ENCODE results near the gene GFPT2.

GFPT2 gene

DNA sequence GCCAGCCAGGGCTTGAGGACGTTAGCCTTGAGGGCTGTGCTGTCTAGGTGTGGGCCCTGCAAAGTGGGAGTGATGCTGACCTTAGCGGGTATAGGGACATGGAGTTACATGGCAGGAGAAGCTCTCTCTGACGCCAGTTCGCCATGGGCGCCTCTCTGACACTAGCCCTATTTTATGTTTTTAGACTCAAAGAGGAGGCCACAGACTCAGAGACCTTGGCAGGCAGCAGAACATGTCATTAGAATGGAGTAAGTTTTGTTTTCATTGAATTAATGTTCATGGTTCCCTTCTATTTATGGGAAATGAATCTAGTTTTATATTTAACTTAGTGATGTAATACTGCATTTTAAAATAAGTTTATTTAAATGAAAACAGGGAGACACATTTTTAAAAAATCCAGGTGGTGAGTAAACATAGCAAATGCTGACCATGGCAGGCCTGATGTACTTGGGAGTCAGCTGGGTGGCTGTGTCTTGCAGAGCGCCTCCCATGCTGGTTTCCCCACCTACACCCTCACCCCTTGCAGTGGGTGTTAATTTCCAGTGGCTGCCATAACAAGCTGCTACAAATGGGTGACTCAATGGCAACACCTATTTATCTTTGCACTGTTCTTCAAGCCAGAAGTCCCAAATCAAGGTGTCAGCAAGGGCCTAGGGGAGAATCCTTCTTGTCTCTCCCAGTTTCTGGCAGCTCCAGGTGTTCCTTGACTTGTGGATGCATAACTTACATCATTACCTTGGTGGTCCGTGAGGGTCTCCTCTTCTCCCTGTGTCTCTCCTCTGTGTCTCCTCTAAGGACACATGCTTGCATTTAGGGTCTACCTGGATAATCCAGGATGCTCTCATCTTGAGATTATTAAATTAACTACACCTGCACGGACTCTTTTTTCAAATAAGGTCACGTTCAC is 25.6 kb upstream of the GFPT2 start:
- DNase-seq, result no peak

- no peak for DNase-seq
Measured at GRCh38 chr5:180377556-180378197, 24.5 kb upstream of the GFPT2 start.

DNA sequence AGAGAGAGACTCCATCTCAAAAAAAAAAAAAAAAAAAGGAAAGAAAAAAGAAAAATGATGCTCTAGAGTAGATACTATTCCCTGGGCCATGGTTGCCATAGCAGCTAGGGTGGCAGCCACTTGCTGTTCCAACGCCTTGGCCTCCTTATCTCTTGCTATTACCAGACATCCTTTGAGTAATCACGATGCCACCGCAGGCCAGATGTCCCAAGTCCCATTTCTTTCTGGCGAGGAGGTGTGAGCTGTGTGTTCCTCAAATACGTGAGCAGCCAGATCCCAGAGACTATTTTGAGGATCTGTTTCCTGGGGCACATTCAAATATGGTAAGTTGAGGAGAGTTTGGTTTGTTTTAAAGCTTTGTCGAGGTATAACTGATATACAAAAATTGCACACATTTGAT is 23.4 kb upstream of the GFPT2 start:
- DNase-seq, result no peak

GRCh38 chr5:180375955-180376354 is 22.8 kb upstream of the GFPT2 start:
- no peak for DNase-seq

- no peak for DNase-seq
Measured at GRCh38 chr5:180375291-180375690, 22.2 kb upstream of the GFPT2 start.

DNA sequence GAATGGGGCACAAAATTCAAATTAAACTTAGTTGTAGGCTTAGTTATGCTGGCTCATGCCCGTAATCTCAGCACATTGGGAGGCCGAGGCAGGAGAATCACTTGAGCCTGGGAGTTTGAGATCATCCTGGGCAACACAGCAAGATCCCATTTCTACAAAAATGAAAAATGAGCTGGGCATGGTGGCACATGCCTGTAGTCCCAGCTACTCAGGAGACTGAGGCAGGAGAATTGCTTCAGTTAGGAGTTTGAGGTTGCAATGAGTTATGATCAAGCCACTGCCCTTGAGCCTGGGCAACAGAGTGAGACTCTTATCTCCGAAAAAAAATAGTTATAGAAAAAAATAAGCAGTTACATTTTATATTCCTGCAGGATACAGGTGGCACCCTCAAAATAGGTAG is 20.7 kb upstream of the GFPT2 start:
- DNase-seq, result no peak

- no peak for DNase-seq
Measured at GRCh38 chr5:180373454-180373853, 20.3 kb upstream of the GFPT2 start.

GRCh38 chr5:180371949-180372348 is 18.8 kb upstream of the GFPT2 start:
- no peak for DNase-seq

DNA sequence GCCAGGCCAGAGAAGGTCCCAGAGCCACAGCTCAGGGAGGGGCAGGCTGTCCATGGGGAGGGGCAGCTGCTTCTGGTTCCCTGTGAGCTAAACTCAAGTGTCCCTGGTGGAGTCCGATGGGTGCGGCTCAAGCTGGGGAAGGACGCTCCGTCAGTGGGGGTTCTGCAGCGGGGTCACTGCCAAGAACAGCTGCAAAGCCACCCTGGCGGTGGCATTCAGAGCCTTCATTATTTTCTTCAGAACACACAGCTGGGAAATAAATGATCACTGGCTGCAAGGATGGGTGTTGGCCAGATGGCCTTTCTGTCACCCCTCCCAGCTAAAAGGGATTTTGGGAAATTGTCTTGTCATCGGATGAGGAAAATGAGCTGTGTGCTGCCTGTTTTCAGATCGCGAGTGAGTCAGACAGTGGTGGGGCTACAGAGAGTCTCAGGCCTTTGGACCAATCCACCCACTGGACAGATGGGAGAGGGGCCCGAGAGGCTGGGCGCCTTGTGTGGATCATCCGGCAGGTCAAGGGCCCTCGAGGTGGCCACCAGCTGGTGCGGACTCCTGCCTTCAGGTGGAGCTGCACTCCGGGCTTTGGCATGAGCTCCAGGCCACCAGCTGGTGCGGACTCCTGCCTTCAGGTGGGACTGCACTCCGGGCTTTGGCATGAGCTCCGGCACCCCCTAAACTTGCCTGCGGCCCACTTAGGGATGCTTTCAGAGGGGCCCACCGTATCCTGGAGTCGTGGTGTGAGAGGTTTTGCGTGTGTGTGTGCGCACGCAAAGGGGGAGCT is 17.9 kb upstream of the GFPT2 start:
- DNase-seq, result no peak

DNA sequence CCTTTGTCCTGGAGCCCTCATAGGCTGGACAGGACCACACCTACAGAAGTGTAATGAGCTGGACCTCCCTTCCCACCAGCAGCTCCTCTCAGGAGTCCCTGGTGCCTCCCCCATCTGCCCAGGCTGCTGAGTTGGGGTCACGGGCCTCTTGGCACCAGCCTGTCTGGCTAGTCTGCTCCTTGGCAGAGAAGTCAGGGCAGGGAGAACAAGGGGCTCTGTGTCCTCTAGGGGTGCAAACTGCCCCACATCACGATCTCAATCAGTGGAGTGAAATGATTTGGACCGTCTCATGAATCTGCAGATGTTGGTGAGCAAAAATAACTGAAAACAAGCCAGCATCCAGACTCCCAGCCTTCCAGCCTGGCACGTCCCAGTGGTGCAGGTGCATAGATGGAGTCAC is 14.9 kb upstream of the GFPT2 start:
- DNase-seq, result no peak

DNA sequence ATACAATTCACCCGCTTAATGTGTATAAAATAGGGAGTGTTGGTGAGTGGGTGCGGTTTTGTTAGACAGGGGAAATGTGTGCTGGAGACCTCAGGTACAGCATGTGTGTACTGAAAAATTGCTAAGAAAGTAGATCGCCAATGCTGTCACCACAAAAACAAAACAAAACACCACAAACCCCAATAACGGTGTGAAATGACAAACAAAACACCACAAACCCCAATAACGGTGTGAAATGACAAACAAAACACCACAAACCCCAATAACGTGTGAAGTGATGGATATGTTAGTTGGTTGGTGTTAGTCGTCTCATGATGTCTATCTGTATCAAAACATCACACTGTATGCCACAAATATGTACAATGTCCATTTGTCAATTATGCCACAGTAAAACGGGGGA is 14.2 kb upstream of the GFPT2 start:
- DNase-seq, result no peak

DNA sequence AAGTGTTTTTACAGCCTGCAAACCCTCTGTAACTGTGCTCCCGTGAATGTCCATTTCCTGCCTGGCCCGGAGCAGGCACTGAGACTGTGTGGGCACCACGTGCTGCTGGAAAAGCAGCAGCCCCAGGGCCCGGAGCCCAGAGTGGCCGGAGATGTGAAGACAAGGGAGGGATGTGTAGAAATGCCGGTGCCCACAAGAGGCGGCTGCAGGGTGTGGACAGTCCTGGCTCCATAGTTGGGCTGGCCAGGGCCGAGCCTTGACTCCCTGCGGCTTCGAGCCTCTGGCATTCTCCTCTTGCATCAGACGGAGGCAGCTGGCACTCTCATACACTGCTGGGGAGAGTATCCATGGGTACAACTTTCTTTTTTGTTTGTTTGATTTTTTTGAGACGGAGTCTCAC is 13.2 kb upstream of the GFPT2 start:
- DNase-seq, result no peak

DNA sequence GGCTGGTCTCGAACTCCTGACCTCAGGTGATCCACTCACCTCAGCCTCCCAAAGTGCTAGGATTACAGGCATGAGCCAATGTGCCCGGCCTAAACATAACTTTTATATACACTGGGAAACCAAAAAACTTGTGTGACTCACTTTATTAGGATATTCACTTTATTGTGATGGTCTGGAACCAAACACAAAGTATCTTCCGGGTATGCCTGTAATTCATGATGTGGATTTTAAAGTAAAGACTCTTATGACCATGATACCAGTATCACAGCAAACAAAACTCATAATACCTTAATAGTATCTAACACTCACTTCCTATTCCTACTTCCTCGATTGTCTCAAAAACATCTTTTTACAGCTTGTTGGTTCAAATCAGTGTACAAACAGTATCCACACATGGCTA is 12.7 kb upstream of the GFPT2 start:
- DNase-seq, result no peak

GRCh38 chr5:180364306-180364856 is 11.2 kb upstream of the GFPT2 start:
- no peak for DNase-seq

GRCh38 chr5:180360078-180360957 is 7.2 kb upstream of the GFPT2 start:
- DNase-seq, result no peak

- DNase-seq, result no peak
Measured at GRCh38 chr5:180358694-180359093, 5.6 kb upstream of the GFPT2 start.

- DNase-seq, result no peak
Measured at GRCh38 chr5:180358179-180358578, 5.0 kb upstream of the GFPT2 start.

DNA sequence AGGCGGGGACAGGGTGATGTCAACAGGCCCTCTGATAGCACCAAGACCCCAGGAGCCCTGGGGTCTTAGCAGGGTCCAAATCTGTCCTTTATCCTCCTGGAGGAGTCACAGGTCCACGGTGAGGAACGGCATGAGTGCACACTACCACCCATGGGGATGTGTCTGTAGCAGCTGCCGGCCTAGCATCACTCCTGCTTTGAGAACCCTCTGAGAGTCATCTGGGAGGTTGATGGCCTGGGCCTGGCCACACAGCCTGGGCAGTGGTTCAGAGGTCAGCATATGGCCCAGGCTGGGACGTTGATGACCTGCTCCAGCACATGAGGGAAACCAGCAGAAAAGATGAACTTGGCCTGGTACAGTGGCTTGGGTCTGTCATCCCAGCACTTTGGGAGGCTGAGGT is 1.8 kb upstream of the GFPT2 start:
- DNase-seq, result no peak

DNA sequence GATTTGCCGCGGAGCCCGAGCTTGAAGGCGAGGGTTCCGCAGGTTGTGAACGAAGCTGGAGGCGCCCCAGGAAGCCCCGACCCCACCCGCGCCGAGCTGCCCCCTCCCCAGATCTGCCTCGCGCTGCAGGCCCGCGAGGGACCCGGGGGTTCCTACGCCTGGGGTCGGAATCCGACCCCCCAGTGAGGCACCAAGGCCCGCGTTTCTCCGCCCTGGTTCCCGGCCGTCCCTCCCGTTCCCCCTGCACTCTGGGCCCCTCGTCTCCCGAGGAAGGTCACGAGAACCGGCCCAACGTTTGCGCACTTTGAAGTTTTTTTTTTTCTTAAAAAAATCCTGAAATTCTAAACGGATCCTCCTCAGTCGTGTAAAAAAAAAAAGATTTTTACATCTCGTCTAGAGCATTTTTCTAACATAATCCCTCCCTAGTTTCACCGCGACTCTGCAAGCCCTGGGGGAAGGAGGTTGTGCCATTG is 880 bp upstream of the GFPT2 start:
- DNase-seq, result no peak

GRCh38 chr5:180352116-180353047 is 754 bp downstream of the GFPT2 start:
- no peak for DNase-seq
